VCaP (cell line): ENCODE measurements around the gene AQP1.

Experiments
- H3K27ac ChIP-seq: fragments of 450-650 bp; 2 replicates; pipeline ENCODE4 v1.5.1; 2017
- TF ChIP-seq, protein P1 (sequence below): fragments of 450-650 bp; conservative IDR thresholded peaks from 2 replicates; pipeline ENCODE4 v1.5.1; 2017; ENCODE audit warnings: mild to moderate bottlenecking, moderate library complexity

Gene AQP1

DNA sequence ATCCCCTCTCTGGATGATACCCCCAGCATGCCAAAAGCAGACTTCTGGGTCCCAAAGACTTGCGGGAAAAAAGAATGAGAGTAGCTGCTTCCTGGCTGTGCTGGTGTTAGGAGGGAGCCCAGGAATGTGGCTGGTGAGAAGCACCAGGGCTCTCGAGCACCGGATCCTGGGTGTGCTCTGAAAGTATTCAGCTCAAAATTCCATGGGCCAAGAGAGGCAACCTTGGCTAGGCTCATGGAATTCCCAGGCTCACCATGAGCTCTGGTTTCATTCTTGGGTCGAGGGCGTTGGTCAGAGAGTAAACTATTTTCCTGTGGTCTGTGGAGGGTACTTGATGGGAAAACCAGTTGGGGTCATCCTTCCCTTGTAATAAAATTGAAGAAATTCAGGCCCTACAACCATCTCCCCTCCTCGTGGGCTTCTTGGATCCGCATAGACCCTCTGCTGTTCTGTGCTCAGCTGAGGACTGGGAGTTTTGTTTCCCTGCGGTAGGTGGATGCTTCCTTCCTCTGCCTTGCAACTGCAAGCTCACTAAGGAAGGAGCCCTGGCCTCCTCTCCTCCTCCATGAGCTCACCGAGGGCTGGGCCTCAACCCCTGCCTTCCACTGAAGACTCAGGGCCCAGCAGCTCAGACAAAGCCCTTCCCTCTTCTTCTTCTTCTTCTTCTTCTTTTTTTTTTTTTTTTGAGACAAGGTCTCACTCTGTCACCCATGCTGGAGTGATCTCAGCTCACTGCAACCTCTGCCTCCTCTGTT is 34.5 kb upstream of the AQP1 start:
- TF ChIP-seq, protein P1, sequence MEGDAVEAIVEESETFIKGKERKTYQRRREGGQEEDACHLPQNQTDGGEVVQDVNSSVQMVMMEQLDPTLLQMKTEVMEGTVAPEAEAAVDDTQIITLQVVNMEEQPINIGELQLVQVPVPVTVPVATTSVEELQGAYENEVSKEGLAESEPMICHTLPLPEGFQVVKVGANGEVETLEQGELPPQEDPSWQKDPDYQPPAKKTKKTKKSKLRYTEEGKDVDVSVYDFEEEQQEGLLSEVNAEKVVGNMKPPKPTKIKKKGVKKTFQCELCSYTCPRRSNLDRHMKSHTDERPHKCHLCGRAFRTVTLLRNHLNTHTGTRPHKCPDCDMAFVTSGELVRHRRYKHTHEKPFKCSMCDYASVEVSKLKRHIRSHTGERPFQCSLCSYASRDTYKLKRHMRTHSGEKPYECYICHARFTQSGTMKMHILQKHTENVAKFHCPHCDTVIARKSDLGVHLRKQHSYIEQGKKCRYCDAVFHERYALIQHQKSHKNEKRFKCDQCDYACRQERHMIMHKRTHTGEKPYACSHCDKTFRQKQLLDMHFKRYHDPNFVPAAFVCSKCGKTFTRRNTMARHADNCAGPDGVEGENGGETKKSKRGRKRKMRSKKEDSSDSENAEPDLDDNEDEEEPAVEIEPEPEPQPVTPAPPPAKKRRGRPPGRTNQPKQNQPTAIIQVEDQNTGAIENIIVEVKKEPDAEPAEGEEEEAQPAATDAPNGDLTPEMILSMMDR: no peak
- H3K27ac ChIP-seq: no peak overlapping the region

DNA sequence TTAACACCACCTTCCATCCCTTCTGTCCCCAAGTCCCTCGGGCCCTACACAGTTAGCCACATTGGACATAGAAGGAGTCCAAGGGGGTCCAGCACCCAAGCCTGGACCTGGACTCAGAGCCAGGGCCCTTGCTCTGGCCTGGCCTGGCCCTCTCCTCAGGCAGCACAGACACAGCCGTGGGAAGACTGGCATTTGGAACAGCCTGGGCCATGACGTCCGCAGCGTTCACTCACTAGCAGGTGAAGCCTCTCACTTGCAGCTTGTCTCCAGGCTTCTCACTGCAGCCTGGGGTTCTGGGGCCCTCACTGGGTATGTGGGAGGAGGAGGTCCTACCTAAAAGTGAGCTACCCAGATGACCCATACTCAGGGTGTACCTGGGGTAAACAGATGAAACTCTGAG is 33.7 kb upstream of the AQP1 start:
- H3K27ac ChIP-seq: no peak overlapping the region
- TF ChIP-seq, protein P1: no peak

DNA sequence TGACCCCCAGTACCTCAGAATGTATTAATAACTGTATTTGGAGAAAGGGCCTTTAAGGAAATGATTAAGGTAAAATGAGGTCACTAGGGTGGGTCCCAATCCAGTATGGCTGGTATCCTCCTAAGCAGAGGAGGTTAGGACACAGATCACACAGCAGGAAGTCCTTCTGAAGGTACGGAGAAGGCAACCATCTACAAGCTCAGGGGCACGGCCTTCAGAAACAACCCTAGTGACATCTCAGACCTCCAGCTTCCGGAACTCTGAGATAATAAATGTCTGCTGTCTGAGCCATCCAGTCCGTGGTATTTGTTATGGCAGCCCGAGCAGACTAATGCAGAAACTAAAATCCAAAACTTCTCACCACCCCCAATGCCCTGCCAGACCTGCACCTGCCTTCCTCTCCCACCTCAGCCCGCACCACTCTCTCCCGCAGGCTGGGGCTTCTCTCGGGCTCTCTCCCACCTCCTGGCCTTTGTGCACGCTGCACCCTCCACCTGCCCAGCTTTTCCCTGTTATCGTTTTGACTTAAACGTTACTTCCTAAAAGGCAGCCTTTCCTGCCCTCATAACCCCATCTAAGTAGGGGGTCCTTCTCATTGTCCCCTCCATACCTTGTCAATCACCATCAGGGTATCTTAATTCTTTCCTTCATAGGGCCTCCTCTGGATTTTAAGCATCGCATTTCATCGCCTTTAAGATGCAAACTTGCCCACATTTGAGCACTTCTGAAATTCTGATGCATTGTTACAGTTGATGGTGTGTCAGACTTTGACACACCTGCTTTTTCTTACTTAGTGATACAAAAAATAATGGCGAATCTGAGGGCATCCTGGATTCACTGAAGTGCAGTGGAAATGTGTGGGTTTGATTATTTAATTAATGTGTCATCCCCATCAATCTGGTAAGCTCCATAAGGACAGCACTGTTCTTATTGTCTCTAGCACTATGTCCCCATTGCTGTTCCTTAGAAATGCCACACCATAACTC is 32.2 kb upstream of the AQP1 start:
- H3K27ac ChIP-seq: no peak overlapping the region
- TF ChIP-seq, protein P1: no peak

DNA sequence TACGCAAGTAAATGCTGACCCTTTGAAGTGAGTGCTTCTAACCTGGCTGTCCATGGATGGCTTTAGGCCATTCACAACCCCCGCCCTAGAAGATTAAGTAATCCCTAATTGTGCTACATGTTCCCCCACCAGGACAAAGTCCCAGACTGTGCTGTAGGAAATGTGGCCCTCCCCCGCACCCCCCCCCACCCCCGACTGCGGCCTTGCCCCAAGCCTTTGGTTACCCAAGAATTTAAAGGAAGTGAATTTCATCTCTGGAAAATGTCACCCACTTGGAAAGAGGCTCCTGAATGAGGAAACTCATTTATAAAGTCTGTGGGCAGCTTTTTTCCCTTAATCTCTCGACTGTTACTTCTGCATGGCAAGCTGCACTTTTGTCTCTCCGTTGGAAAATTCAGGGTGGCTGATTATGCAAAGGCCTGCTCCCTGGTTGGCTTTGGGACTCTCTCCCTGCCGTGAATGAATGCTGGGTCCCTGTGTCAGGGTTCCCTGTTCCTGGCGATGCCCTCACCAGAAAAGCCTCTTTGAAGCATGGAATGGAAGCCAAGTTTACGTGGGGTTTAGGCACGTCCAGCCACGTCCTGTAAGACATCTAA is 31.4 kb upstream of the AQP1 start:
- TF ChIP-seq, protein P1: no peak
- no peak overlapping the region for H3K27ac ChIP-seq

DNA sequence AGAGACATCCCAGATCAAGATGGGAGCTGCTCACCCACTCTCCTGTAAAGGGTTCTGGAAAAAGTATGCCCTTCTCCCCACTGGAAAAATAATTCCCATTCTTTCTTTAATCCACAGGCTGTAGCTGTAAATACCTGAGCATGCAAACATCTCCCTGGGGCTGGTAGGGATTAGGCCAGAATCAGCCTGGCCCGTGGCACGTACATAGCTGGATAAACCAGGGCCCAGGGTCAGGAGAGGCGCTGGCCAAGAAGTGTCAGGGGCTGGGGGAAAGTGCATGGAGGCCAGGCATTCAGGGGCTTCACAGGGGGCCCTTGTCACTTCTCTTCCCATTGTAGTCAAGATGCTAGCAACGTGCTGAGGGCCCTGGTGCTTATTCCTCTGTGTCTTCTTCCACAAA is 30.7 kb upstream of the AQP1 start:
- TF ChIP-seq, protein P1: no peak
- H3K27ac ChIP-seq: no peak overlapping the region

DNA sequence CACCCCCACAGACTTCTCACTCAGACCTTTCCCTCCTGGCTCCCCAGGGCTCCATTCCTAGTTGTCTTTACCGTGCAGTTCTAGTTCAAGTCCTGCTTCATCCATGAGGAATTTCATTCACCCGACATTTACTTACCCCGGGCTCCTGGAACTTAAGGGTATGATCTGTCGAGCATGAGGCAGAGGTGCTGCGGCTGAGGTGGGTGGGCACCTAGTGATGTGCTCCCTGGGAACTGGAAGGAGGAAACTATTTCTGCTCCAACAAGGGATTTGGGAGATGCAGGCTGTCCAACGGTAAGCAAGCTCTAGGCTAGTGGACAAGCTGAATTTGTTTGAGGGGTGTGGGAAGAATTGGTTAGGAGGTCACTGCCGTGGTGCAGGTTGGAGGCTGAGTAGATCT is 30.2 kb upstream of the AQP1 start:
- TF ChIP-seq, protein P1: no peak
- no peak overlapping the region for H3K27ac ChIP-seq

DNA sequence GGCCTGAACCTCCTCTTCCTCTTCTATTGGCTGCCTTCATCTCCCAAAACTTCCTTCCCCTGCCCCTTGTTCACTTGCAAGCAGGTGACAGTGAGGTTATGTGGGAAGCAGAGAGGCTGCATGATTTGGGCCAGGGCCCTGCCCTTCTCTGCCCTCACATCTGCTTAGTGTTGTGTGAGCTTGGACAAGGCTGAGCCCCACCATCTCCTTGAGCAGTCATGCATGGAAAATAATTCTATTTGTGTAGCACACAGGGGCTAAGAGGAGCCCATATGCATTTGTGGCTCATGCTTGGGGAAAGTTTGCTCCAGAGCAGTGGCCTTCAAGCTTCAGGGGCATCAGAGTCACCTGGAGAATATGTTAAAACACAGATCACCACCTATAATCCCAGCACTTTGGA is 26.8 kb upstream of the AQP1 start:
- TF ChIP-seq, protein P1: no peak
- H3K27ac ChIP-seq: no peak overlapping the region
